GM12878 (cell line): ENCODE data around the gene CROCC. TPM values are rescaled to one million over a fixed set of nuclear protein-coding genes. Genes with fewer than 3 reads are reported as not detected.

Experiments used
- ATAC-seq: fragments of 200-7000 bp; cut with Tn5 transposase; 3 replicates; pipeline ENCODE4 v1.9.1; 2020; ENCODE audit warnings: mild to moderate bottlenecking, moderate library complexity
- BruUV-seq: library from RNA; stranded (reverse); fragments of 400-500 nt; replicated peaks from 2 replicates; lab custom pipeline; 2021; lab: Mats Ljungman, UMichigan
- CTCF ChIA-PET: fragments of 300-600 bp; sonication (Branson Sonifier 250); formaldehyde crosslinking; extraction: SDS; loops from one replicate; lab custom pipeline; 2021; ENCODE audit warnings: inconsistent platforms; lab: Yijun Ruan, JAX
- POLR2A ChIA-PET: fragments of 350-600 bp; formaldehyde crosslinking; extraction: SDS; loops from one replicate; lab custom pipeline; 2021; ENCODE audit warnings: inconsistent platforms; lab: Charles Lee
- RAD21 ChIA-PET: fragments of 300-600 bp; sonication (Branson Sonifier 250); formaldehyde crosslinking; loops from one replicate; lab custom pipeline; 2023; ENCODE audit warnings: antibody characterized with exemption; ENCODE audit not compliant: unreplicated experiment; lab: Charles Lee
- SMC1A ChIA-PET: fragments of 300-600 bp; sonication (Branson Sonifier 250); formaldehyde crosslinking; loops from one replicate; lab custom pipeline; 2023; ENCODE audit not compliant: unreplicated experiment, uncharacterized antibody; lab: Charles Lee
- DNase-seq: peaks from one replicate; pipeline ENCODE4 v3.0.0-alpha.2; 2011; ENCODE audit warnings: low read depth, low spot score
- FAIRE-seq: peaks from 3 replicates; lab custom pipeline; 2011; peaks lifted over from hg19 to GRCh38; lab: Jason Lieb, UNC
- H2AFZ ChIP-seq: 2 replicates; pipeline ENCODE4 v1.6.0; 2011; ENCODE audit warnings: low read depth, low read length, control low read depth; ENCODE audit not compliant: control insufficient read depth
- H3K27ac ChIP-seq: 2 replicates; pipeline ENCODE4 v1.5.1; 2011; ENCODE audit warnings: control low read depth; ENCODE audit not compliant: control insufficient read depth, insufficient read depth
- H3K27me3 ChIP-seq, 2 experiments: replicated peaks in 1 of 2; 2 replicates each; pipeline versions ENCODE4 v1.6.0 to v1.6.1; 2011; ENCODE audit warnings: low read length in 1 of 2; ENCODE audit not compliant: control insufficient read depth in 2 of 2, insufficient read depth in 2 of 2
- H3K36me3 ChIP-seq, 2 experiments: 2 replicates each; pipeline ENCODE4 v1.5.1; 2011; ENCODE audit warnings: low read length in 1 of 2; ENCODE audit not compliant: control insufficient read depth in 2 of 2, insufficient read depth in 2 of 2
- H3K4me1 ChIP-seq: 2 replicates; pipeline ENCODE4 v1.6.1; 2011; ENCODE audit warnings: mild to moderate bottlenecking, low read length, moderate library complexity, mixed read lengths; ENCODE audit not compliant: control insufficient read depth, insufficient read depth
- H3K4me2 ChIP-seq: 2 replicates; pipeline ENCODE4 v1.6.0; 2011; ENCODE audit warnings: control low read depth; ENCODE audit not compliant: control insufficient read depth, insufficient read depth
- H3K4me3 ChIP-seq: fragments of 200-600 bp; sonication (generic); 2 replicates; pipeline ENCODE4 v1.5.1; 2016
- H3K79me2 ChIP-seq: 2 replicates; pipeline ENCODE4 v1.6.0; 2011; ENCODE audit warnings: low read length; ENCODE audit not compliant: control insufficient read depth, insufficient read depth
- H3K9ac ChIP-seq: 2 replicates; pipeline ENCODE4 v1.8.0; 2011; ENCODE audit warnings: low read length, control low read depth, mixed read lengths; ENCODE audit not compliant: control insufficient read depth, insufficient read depth
- H3K9me3 ChIP-seq: replicated peaks from 3 replicates; pipeline ENCODE4 v1.5.1; 2011; ENCODE audit warnings: mild to moderate bottlenecking, low read length; ENCODE audit not compliant: control insufficient read depth, insufficient read depth
- H4K20me1 ChIP-seq: 2 replicates; pipeline ENCODE4 v1.6.0; 2011; ENCODE audit not compliant: control insufficient read depth, insufficient read depth
- ATF3 ChIP-seq: IDR thresholded peaks from 2 replicates; pipeline ENCODE4 v1.6.1; 2011; ENCODE audit warnings: low read depth, mild to moderate bottlenecking, low read length, moderate library complexity, borderline replicate concordance; ENCODE audit errors: extremely low read depth
- CEBPB ChIP-seq, 2 experiments: fragments of 150-350 bp in 1 of 2; IDR thresholded peaks; 2 replicates each; pipeline ENCODE4 v1.6.1; 2012 to 2014; ENCODE audit warnings: low read depth in 2 of 2, low read length in 2 of 2, borderline replicate concordance in 1 of 2, inconsistent platforms in 1 of 2
- CTCF ChIP-seq, 3 experiments: IDR thresholded peaks in 2 of 3; conservative IDR thresholded peaks in 1 of 3; 2 replicates each; pipeline ENCODE4 v1.5.1; 2011; ENCODE audit warnings: low read depth in 3 of 3, low read length in 3 of 3, mild to moderate bottlenecking in 3 of 3, control low read depth in 2 of 3, moderate library complexity in 2 of 3, inconsistent platforms in 1 of 3, mixed read lengths in 1 of 3; ENCODE audit not compliant: control insufficient read depth in 2 of 3, insufficient read depth in 1 of 3; ENCODE audit errors: extremely low read depth in 1 of 3
- EP300 ChIP-seq, 2 experiments: fragments of 150-350 bp in 1 of 2; IDR thresholded peaks; 2 replicates each; pipeline ENCODE4 v1.6.1; 2011 to 2012; ENCODE audit warnings: low read depth in 2 of 2, low read length in 2 of 2, borderline replicate concordance in 1 of 2, improper control_type of control experiment in 1 of 2, inconsistent platforms in 1 of 2; ENCODE audit not compliant: control insufficient read depth in 1 of 2
- RBBP5 ChIP-seq: fragments of 200-600 bp; sonication (generic); conservative IDR thresholded peaks from 2 replicates; pipeline ENCODE4 v1.6.1; 2016
- SMAD1 ChIP-seq: fragments of 450-650 bp; IDR thresholded peaks from 2 replicates; pipeline ENCODE4 v1.6.1; 2018; ENCODE audit warnings: mild to moderate bottlenecking, low read depth; ENCODE audit not compliant: partially characterized antibody
- WGBS: methylation state at CpG from one replicate; pipeline ENCODE4 v1.1.6; 2016; ENCODE audit warnings: low lambda C conversion rate; ENCODE audit not compliant: insufficient replicate concordance, insufficient coverage; ENCODE audit errors: missing lambda C conversion rate; 5-methylcytosine and 5-hydroxymethylcytosine counted together
- in situ Hi-C: fragments of 300-500 bp; cut with MboI; formaldehyde crosslinking; loops from 9 replicates; pipeline ENCODE4 v1.14.3; 2018; ENCODE audit warnings: mixed read lengths
- intact Hi-C: fragments of 100-400 bp; cut with micrococcal nuclease; formaldehyde crosslinking; loops from one replicate; pipeline ENCODE4 v1.14.2; 2022; ENCODE audit not compliant: unreplicated experiment
- polyA plus RNA-seq, 11 experiments: library from polyadenylated mRNA; depleted of rRNA in 4 of 11; unstranded in 6 of 11; stranded (reverse) in 5 of 11; fragments of >200 nt; fragmentation: Nextera tagmentation in 4 of 11; fragmentation: Illumina TruSeq in 1 of 11; extraction: Ambion mirVana in 4 of 11; extraction: Trizol in 1 of 11; gene quantifications; 1 replicate in 1 of 11; 2 replicates in 10 of 11; pipeline versions ENCODE4 v1.2.1 to v1.2.3, GENCODE V29; 2011 to 2016; ENCODE audit warnings: inconsistent platforms in 2 of 11, missing spikeins in 2 of 11, low read depth in 1 of 11
- total RNA-seq, 4 experiments: library from RNA; depleted of rRNA in 3 of 4; stranded (reverse); fragments of >200 nt in 3 of 4; fragmentation: Illumina TruSeq in 1 of 4; extraction: Trizol in 1 of 4; gene quantifications; 2 replicates each; pipeline versions ENCODE4 v1.2.1 to v1.2.3, GENCODE V29; 2013 to 2021
- TF ChIP-seq, protein P1 (sequence below): IDR thresholded peaks from 2 replicates; pipeline ENCODE4 v1.6.1; 2012; ENCODE audit warnings: low read depth, low read length, improper control_type of control experiment

The CROCC gene
- total and polyA plus RNA-seq, 10 of the 15 experiments (the other 5 are each of a cell fraction or from before 2014, with no cell fraction given), result 0.04 to 5.5 (median 2.3) TPM

DNA sequence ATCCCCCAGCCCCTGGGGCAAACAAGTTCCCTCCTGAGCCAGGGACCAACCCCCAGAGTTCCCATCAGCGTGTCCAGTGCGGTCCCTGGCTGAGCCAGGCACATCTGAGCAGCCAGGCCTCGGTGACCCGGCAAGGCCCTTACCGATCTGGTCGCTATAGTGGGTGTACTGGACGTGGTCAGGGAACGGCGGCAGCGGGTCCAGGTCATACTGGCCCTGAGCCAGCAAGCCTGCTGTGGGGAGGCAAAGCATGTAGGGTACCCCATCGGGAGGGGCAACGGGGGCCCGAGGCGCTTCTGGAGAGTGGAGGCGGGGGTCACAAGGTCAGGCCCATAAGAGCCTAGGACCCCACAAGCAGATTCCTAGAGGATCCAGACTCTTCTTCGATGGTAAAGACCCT, 55.2 kb downstream of the CROCC start:
- no peak overlapping the region for H3K9ac ChIP-seq
- no peak for DNase-seq
- in situ Hi-C loops, result no loop called here
- no peaks in the 10 kb centered on the region for H3K9me3 ChIP-seq
- no TSS peak for BruUV-seq
- H3K27me3 ChIP-seq, result peaks cover 7 to 13% of the 10 kb centered on the region in 2 experiments; a peak in 3 of 4 replicates
- H3K4me3 ChIP-seq, result no peak overlapping the region
- ChIA-PET SMC1A (no interaction called here), CTCF (no interaction called here), POLR2A (no interaction called here), RAD21 (no interaction called here)
- H2AFZ ChIP-seq, result no peak overlapping the region
- no peaks in the 10 kb centered on the region for H3K79me2 ChIP-seq
- no peaks in the 10 kb centered on the region for H3K4me1 ChIP-seq
- H3K27ac ChIP-seq, result no peak overlapping the region
- intact Hi-C loops, result no loop called here
- TF ChIP-seq EP300 (IDR thresholded peaks at IDR 0.05; ENCODE audit: borderline replicate concordance in 1 of 2, control insufficient read depth in 1 of 2, low read depth in 2 of 2, low read length in 2 of 2), result no peak
- no peak for TF ChIP-seq ATF3
- TF ChIP-seq SMAD1, result no peak
- TF ChIP-seq, protein P1, sequence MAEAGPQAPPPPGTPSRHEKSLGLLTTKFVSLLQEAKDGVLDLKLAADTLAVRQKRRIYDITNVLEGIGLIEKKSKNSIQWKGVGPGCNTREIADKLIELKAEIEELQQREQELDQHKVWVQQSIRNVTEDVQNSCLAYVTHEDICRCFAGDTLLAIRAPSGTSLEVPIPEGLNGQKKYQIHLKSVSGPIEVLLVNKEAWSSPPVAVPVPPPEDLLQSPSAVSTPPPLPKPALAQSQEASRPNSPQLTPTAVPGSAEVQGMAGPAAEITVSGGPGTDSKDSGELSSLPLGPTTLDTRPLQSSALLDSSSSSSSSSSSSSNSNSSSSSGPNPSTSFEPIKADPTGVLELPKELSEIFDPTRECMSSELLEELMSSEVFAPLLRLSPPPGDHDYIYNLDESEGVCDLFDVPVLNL, result no peak
- TF ChIP-seq RBBP5, result no peak
- TF ChIP-seq CEBPB (IDR thresholded peaks at IDR 0.05; ENCODE audit: borderline replicate concordance in 1 of 2, low read depth in 2 of 2, low read length in 2 of 2), result no peak
- no peak for TF ChIP-seq CTCF (IDR thresholded peaks at IDR 0.05 in 2 of 3, conservative IDR thresholded peaks at IDR 0.05 in 1 of 3; ENCODE audit: control insufficient read depth in 2 of 3, extremely low read depth in 1 of 3, insufficient read depth in 1 of 3, low read depth in 3 of 3, low read length in 3 of 3)
- no peak for FAIRE-seq
- WGBS, result 40% methylated on average over 16 of the region's 16 CpGs
- no peaks in the 10 kb centered on the region for H4K20me1 ChIP-seq
- no peak for ATAC-seq
- H3K4me2 ChIP-seq, result no peak overlapping the region
- no peaks in the 10 kb centered on the region for H3K36me3 ChIP-seq
